D341Med (cell line): ENCODE data around the gene PCNX1.
"Not testable (repeated sequence)": the region's sequence is repeated elsewhere in the genome, so short reads cannot be mapped to it uniquely, and the experiment has no call there.

ENCODE experiments used
- DNase-seq: peaks from one replicate; pipeline ENCODE4 v3.0.0; 2012; ENCODE audit warnings: low spot score

Gene PCNX1

DNA sequence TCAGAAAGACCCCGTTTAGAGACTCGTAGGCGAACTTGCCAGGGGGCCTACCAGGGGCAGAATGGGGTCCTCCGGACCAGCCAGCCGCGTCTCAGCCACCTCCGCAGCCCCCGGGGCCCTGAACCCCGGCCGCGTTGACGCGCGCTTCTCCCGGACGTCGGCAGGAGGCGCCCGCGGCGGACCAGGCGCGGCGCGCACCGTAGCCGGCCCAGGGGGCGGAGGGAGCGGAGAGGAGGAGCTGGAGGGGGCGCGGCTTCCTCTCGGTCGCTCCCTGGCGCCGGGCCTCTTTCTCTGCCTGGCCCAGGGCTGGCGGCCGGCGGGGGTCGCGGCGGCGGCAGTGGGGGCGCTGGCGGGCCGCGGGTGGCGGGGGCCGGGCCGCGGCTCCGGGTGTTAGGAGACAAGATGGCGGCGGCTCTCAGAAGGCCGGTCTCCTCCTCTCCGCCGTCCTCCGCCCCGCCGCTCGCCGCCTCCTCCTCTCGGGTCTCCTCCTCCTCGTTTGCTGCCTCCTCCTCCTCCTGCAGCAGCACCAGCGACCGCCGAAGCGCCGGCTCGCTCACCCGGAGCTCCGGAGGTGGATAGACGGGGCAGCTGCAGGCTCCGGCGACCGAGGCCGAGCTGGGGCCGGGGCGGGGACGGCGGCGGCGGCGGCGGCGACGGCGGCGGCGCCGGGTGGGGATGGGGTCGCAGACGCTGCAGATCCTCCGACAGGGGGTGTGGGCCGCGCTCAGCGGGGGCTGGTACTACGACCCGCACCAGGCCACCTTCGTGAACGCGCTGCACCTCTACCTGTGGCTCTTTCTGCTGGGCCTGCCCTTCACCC, at the start of gene PCNX1:
Gene PCNX1, plus strand, starts transcription at position 284 of the 820 bp plus-strand sequence. Its CDS starts 392 bp downstream, at position 676.
- peak; percentile 99 for DNase-seq

DNA sequence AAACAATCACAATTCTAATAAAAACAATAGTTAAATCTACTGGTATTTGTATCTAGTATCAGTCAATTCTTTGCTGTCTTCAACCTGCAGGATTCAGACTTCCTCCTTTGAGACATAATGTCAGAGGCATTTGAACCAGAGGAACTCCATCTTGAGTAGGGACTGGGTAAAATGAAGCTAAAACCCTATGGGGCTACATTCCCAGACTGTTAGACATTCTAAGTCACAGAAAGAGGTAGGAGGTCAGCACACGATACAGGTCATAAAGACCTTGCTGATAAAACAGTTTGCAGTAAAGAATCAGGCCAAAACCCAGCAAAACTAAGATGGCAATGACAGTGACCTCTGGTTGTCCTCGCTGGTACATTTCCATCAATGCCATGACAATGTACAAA, 49.8 kb upstream of the PCNX1 start:
- no peak for DNase-seq

- no peak for DNase-seq
Observed at GRCh38 chr14:70858641-70859040, 48.6 kb upstream of the PCNX1 start.

GRCh38 chr14:70866992-70867391, 40.3 kb upstream of the PCNX1 start:
- not testable (repeated sequence) for DNase-seq

DNA sequence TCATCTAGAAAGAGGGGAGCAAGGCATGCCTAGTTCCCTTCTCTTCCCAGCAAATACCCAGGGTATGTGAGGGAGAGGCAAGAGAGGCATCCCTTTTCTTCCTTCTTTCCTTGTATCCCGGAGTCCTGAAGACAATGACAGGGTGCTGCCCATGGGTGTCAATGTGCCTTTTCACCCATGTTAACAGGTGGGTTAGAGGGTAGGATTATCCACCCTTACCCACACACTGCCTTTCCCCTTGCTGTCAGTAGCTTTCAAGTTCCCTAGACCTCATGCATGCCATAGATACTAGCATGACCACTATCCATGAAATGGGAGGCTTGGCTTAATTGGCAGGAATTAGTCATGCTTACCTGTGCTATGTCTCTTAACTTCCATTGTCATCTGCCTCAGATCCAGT, 36.3 kb upstream of the PCNX1 start:
- DNase-seq = no peak

GRCh38 chr14:70871863-70872677, 35.2 kb upstream of the PCNX1 start:
- DNase-seq = no peak

DNA sequence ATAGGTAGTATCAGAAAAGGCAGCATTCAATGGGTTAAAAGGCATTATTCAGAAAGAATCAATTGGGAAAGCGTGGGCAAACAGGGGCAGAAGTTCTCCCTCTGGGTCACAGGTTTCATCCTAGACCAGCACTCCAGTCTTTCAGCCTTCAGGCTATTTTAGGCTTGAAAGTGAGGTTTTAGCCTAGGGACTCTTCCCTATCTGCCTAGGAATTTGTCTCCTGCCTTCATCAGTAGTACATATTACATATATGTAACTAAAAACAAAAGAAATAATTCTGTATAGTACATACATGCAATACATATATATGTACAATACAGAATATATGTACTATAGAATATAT, 34.6 kb upstream of the PCNX1 start:
- no peak for DNase-seq

DNA sequence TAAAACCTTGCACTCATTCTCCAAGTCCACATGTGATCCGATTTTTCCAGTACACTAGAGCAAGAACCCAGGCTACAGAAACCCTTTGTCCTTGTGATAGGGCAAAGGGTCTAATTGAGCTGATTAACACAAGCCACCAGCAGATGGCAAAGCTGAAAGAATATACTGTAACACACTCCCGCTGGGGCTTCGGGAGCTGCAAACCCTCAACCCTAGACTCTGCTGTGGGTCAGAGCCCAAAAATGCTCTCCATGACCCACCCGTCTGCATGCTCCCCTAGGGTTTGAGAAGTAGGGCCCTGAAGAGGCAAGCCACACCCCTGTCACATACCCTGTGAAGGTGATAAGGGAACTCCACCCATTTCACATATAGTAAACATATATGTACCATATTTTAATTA, 33.6 kb upstream of the PCNX1 start:
- peak; percentile 48 for DNase-seq

DNA sequence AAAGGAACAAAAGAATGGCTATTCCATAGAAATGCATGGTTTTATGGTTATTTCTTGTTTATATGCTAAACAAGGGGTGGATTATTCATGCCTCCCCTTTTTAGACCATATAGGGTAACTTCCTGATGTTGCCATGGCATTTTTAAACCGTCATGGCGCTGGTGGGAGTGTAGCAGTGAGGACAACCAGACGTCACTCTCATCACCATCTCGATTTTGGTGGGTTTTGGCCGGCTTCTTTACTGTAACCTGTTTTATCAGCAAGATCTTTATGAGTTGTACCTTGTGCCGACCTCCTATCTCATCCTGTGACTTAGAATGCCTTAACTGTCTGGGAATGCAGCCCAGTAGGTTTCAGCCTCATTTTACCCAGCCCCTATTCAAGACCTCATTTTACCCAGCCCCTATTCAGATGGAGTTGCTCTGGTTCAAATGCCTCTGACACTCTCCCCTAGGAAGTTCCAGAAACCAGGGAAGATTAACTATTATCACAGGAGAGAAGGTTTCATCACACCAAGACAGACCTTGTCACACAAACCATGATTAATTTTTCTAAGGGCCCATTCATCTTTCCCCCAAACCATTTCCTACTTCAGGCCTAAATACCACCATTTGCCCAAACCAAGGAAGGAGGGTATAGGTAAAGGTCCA, 31.3 kb upstream of the PCNX1 start:
- DNase-seq = not testable (repeated sequence)

GRCh38 chr14:70879448-70879847, 27.8 kb upstream of the PCNX1 start:
- DNase-seq = no peak

- DNase-seq = not testable (repeated sequence)
Observed at GRCh38 chr14:70880888-70881287, 26.4 kb upstream of the PCNX1 start.

- DNase-seq = no peak
Observed at GRCh38 chr14:70881549-70882177, 25.6 kb upstream of the PCNX1 start.

GRCh38 chr14:70882776-70883492, 24.3 kb upstream of the PCNX1 start:
- DNase-seq = no peak

- no peak for DNase-seq
Observed at GRCh38 chr14:70884595-70885342, 22.5 kb upstream of the PCNX1 start.

DNA sequence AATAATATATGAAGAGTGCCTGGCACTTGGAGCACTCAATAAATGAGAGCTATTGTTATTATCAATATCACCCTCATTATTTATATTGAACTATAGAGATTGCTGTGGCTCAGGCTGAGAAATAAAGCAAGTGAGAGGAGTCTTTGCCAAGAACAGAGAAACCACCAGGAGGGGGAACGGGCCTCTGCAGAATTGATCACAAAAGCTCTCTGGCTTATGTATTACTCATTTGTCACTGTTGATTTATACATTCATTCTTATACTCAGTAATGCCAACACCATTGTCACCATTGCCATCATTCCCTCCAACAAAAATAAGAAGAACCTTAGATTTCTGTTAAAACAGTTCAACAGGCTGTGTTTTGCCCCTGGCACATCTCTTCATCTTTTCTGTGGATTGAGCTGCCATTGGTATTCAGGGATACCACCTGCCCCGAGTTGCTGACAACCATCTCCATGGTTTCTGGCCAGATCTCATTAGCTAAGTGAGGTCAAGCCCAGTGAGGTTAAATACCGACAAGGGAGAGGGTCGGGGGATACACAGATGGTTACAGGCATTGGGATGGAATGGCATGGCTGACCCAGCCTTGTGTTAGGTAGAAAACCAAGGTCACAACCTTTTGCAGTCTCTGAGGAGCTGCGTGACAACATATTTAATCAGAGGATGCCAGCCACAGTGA, 21.8 kb upstream of the PCNX1 start:
- DNase-seq = no peak

DNA sequence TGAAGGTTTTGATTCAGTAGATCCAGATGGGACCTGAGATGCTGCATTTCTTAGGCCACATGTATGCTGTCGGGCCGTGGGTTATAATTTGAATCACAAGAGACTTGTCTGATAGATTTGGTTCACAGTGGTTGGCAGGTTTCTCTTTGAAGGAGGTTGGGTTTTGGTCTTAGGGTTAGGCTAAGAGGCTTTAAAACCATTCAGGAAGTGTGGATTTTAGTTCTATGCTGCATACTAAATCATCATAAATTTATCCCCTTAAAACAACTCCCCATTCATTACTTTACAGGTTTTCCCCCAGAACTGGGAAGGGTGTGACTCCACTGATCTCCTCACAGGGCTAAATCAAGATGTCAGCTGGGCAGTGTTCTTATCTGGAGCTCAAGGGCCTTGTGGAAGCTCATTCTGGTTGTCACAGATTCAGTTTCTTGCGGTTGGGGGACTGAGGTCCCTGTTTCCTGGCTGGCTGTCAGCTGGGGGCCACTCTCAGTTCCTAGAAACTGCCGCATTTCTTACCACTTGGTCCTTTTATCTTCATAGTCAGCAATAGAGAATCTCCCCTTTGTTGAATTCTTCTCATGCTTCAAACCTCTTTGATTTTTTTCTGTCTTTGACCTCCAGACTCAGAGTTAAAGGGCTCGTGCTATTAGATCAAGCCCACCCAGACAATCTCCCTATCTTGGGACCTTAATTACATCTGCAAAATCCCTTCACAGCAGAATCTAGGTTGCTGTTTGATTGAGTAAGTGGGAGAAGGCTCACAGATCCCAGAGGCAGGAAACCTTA, 20.6 kb upstream of the PCNX1 start:
- DNase-seq = no peak

GRCh38 chr14:70887207-70887681, 20.0 kb upstream of the PCNX1 start:
- DNase-seq = no peak

- DNase-seq = no peak
Observed at GRCh38 chr14:70887737-70888499, 19.3 kb upstream of the PCNX1 start.
